ENCODE results near the gene C12orf60.

The C12orf60 gene

DNA sequence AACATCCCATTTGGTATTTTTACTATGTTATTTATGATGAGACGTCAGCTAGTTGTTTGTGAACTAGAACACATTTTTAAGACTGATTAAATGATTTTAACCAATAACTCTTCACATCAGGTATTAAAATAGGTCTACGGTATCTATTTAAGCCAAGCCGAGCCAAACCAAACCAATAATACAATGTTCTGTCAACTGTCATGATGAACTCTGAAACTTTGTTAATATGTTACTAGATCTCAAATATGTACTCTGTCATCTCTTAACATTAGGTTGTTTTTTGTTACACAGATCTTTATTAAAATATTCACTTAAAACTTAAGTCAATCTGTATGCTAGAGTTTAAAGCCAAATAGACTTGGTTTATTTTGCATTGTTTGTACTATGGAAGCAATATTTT, 38.8 kb downstream of the C12orf60 start:
- no peak overlapping the region for H3K9ac ChIP-seq (ENCODE audit: low read length)
- no peak overlapping the region for H3K4me3 ChIP-seq (ENCODE audit: low read length)

DNA sequence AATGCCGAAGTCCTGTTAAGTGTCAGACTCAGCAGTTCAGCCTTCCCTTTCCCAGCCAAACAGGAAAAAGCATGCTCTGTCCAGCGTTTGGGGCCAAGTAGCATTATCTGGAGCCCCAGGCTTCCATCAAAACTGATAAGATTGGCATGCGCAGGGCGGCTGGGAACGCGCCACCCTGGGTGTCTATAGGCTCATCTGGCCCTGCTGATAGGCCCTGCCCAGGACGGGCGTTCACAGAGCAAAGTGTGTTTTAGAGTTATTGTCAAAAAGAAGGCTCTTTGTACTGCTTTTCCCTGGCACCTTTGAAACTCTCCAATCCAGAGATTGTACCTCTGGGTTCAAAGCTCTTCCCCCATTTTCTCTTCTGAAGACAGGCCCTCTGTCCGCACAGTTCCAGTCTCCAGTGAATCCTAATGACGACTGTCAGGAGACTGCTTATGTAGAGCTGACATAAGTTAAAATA, 40.0 kb downstream of the C12orf60 start, which contains the start of gene ART4:
Gene ART4 (minus strand): TSS at position 102 of the 463 bp plus-strand sequence. CDS start 413 bp downstream, outside the sequence.
- Histone ChIP-seq H3K9me3 (ENCODE audit: control insufficient read depth, low read length) (no peaks in the 10 kb centered on the region), H3K9ac (ENCODE audit: low read length) (no peak within 1 kb of the TSS), H3K36me3 (ENCODE audit: control insufficient read depth, insufficient read depth, low read length) (no peaks in the 10 kb centered on the region), H3K27me3 (ENCODE audit: control insufficient read depth, insufficient read depth, low read length) (no peaks in the 10 kb centered on the region), H3K4me3 (ENCODE audit: low read length) (no peak within 1 kb of the TSS), H3K4me1 (ENCODE audit: control insufficient read depth, insufficient read depth, low read length) (peaks cover 20% of the 10 kb centered on the region)

More for the DNA sequence above, 38.8 kb downstream of the C12orf60 start:
- no peaks in the 10 kb centered on the region for H3K27me3 ChIP-seq (ENCODE audit: control insufficient read depth, insufficient read depth, low read length)
- no peaks in the 10 kb centered on the region for H3K9me3 ChIP-seq (ENCODE audit: control insufficient read depth, low read length)
- no peaks in the 10 kb centered on the region for H3K36me3 ChIP-seq (ENCODE audit: control insufficient read depth, insufficient read depth, low read length)
- H3K4me1 ChIP-seq (ENCODE audit: control insufficient read depth, insufficient read depth, low read length): peaks cover 20% of the 10 kb centered on the region

DNA sequence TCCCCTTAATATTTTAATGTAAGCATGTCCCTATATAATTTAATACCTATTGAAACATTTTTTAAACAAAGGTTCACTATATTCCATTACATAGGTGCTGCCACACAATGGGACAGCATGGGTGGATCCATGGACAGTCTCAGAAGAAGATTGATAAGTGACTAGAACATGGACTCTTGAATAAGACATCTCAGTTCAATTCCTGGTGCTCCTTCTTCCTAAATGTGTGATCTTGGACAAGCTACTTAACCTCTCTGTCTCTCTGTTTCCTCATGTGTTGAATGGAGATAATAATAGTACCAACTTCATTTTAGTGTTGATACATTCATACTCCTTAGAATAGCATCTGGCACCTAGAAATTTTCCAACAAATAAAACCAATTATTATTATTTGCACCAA, 40.9 kb downstream of the C12orf60 start:
- Histone ChIP-seq H3K9me3 (ENCODE audit: control insufficient read depth, low read length) (no peaks in the 10 kb centered on the region), H3K4me3 (ENCODE audit: low read length) (no peak overlapping the region), H3K27me3 (ENCODE audit: control insufficient read depth, insufficient read depth, low read length) (no peaks in the 10 kb centered on the region), H3K9ac (ENCODE audit: low read length) (no peak overlapping the region), H3K4me1 (ENCODE audit: control insufficient read depth, insufficient read depth, low read length) (peaks cover 20% of the 10 kb centered on the region), H3K36me3 (ENCODE audit: control insufficient read depth, insufficient read depth, low read length) (no peaks in the 10 kb centered on the region)

GRCh38 chr12:14845350-14845750, 41.9 kb downstream of the C12orf60 start:
- Histone ChIP-seq H3K4me1 (ENCODE audit: control insufficient read depth, insufficient read depth, low read length) (peaks cover 20% of the 10 kb centered on the region), H3K9ac (ENCODE audit: low read length) (no peak overlapping the region), H3K9me3 (ENCODE audit: control insufficient read depth, low read length) (no peaks in the 10 kb centered on the region)

GRCh38 chr12:14846042-14846587, 42.6 kb downstream of the C12orf60 start:
- H3K9ac ChIP-seq (ENCODE audit: low read length): no peak overlapping the region

More at GRCh38 chr12:14845350-14845750, 41.9 kb downstream of the C12orf60 start:
- H3K27me3 ChIP-seq (ENCODE audit: control insufficient read depth, insufficient read depth, low read length): no peaks in the 10 kb centered on the region
- H3K4me3 ChIP-seq (ENCODE audit: low read length): no peak overlapping the region
- no peaks in the 10 kb centered on the region for H3K36me3 ChIP-seq (ENCODE audit: control insufficient read depth, insufficient read depth, low read length)

GRCh38 chr12:14846876-14847580, 43.6 kb downstream of the C12orf60 start:
- Histone ChIP-seq H3K9me3 (ENCODE audit: control insufficient read depth, low read length) (no peaks in the 10 kb centered on the region), H3K4me1 (ENCODE audit: control insufficient read depth, insufficient read depth, low read length) (peaks cover 15% of the 10 kb centered on the region), H3K27me3 (ENCODE audit: control insufficient read depth, insufficient read depth, low read length) (no peaks in the 10 kb centered on the region), H3K4me3 (ENCODE audit: low read length) (no peak overlapping the region), H3K9ac (ENCODE audit: low read length) (no peak overlapping the region), H3K36me3 (ENCODE audit: control insufficient read depth, insufficient read depth, low read length) (no peaks in the 10 kb centered on the region)

More at GRCh38 chr12:14846042-14846587, 42.6 kb downstream of the C12orf60 start:
- no peaks in the 10 kb centered on the region for H3K36me3 ChIP-seq (ENCODE audit: control insufficient read depth, insufficient read depth, low read length)
- H3K27me3 ChIP-seq (ENCODE audit: control insufficient read depth, insufficient read depth, low read length): no peaks in the 10 kb centered on the region
- H3K4me3 ChIP-seq (ENCODE audit: low read length): no peak overlapping the region
- peaks cover 20% of the 10 kb centered on the region for H3K4me1 ChIP-seq (ENCODE audit: control insufficient read depth, insufficient read depth, low read length)
- H3K9me3 ChIP-seq (ENCODE audit: control insufficient read depth, low read length): no peaks in the 10 kb centered on the region

- Histone ChIP-seq H3K9ac (ENCODE audit: low read length) (no peak overlapping the region), H3K4me1 (ENCODE audit: control insufficient read depth, insufficient read depth, low read length) (no peaks in the 10 kb centered on the region), H3K4me3 (ENCODE audit: low read length) (no peak overlapping the region), H3K9me3 (ENCODE audit: control insufficient read depth, low read length) (no peaks in the 10 kb centered on the region), H3K27me3 (ENCODE audit: control insufficient read depth, insufficient read depth, low read length) (no peaks in the 10 kb centered on the region), H3K36me3 (ENCODE audit: control insufficient read depth, insufficient read depth, low read length) (no peaks in the 10 kb centered on the region)
Observed at GRCh38 chr12:14849661-14850060, 46.2 kb downstream of the C12orf60 start.

DNA sequence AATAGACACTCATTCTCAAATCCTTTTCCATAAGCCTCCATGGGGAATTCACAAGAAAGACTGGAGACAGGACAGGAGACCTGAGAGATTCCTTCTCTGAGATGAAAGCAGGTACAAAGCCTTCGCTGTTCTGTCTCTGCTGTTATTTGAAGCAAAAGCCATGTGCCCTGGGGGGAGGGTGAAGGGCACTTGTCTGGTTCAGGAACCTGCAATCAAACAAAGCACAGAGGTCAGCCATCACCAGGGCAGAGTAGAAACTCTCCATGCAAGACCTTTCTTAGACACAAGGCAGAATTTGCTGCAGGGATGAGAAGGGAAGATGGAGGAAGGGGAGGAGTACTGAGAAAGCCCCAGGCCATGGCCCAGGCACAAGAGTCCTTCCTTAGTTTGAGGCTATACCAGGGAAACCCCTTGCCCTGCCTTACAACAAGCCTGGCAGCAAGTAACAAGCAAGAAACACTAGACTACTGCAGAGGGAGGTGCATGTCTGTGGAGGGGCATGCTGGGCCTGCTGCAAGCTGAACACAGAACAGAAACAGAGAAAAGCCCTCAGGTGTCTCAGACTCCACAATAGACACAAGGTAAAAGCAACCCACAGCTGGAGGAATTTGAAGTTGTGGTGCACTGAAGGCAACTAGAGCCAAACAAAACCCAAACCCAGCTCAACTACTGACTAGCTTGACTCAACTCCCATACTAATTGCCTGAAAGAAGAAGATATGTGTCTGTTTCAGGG, 47.6 kb downstream of the C12orf60 start:
- no peak overlapping the region for H3K9ac ChIP-seq (ENCODE audit: low read length)
- H3K9me3 ChIP-seq (ENCODE audit: control insufficient read depth, low read length): no peaks in the 10 kb centered on the region
- H3K4me1 ChIP-seq (ENCODE audit: control insufficient read depth, insufficient read depth, low read length): no peaks in the 10 kb centered on the region
- no peaks in the 10 kb centered on the region for H3K27me3 ChIP-seq (ENCODE audit: control insufficient read depth, insufficient read depth, low read length)
- H3K4me3 ChIP-seq (ENCODE audit: low read length): no peak overlapping the region
- H3K36me3 ChIP-seq (ENCODE audit: control insufficient read depth, insufficient read depth, low read length): no peaks in the 10 kb centered on the region

DNA sequence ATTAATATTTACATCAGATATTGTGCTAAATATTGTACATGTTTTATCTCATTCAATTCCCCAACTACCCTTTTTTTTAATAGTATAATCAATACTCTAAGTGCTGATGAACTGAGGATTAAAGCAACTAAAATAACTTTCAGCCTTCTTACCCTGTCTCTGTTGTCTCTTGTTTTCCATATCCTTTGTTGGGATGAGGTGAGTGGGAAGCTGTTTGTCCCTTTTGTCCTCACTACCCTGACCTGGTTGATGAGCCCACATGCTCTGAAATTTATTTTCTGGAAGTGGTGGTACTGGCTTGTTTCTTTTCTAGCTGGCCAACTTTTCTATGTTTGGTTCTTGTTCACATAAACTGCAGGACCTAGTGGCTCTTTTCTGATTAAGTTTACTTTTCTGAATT, 49.4 kb downstream of the C12orf60 start:
- Histone ChIP-seq H3K9ac (ENCODE audit: low read length) (no peak overlapping the region), H3K36me3 (ENCODE audit: control insufficient read depth, insufficient read depth, low read length) (no peaks in the 10 kb centered on the region), H3K4me3 (ENCODE audit: low read length) (no peak overlapping the region), H3K4me1 (ENCODE audit: control insufficient read depth, insufficient read depth, low read length) (no peaks in the 10 kb centered on the region), H3K9me3 (ENCODE audit: control insufficient read depth, low read length) (no peaks in the 10 kb centered on the region), H3K27me3 (ENCODE audit: control insufficient read depth, insufficient read depth, low read length) (no peaks in the 10 kb centered on the region)

DNA sequence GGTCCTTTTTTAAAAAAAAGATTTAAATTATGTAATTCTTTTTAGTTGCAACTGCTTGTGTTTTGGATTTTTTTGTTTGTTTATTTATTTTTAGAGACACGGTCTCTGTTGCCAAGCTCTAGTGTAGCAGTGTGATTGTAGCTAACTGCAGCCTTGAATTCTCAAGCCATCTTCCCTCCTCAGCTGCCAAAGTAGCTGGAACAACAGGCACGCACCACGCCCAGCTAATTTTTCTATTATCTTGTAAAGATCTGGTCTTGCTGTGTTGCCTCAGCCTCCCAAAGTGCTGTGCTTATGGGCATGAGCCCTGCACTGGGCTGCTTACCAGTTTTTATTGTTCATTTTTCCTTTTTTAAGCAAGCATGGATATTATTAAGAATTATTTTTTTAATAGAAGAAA, 50.5 kb downstream of the C12orf60 start:
- Histone ChIP-seq H3K9me3 (ENCODE audit: control insufficient read depth, low read length) (no peaks in the 10 kb centered on the region), H3K4me1 (ENCODE audit: control insufficient read depth, insufficient read depth, low read length) (no peaks in the 10 kb centered on the region), H3K27me3 (ENCODE audit: control insufficient read depth, insufficient read depth, low read length) (no peaks in the 10 kb centered on the region), H3K9ac (ENCODE audit: low read length) (no peak overlapping the region), H3K4me3 (ENCODE audit: low read length) (no peak overlapping the region), H3K36me3 (ENCODE audit: control insufficient read depth, insufficient read depth, low read length) (no peaks in the 10 kb centered on the region)

GRCh38 chr12:14854586-14855183, 51.2 kb downstream of the C12orf60 start:
- H3K9ac ChIP-seq (ENCODE audit: low read length): no peak overlapping the region
- H3K4me1 ChIP-seq (ENCODE audit: control insufficient read depth, insufficient read depth, low read length): no peaks in the 10 kb centered on the region
- H3K27me3 ChIP-seq (ENCODE audit: control insufficient read depth, insufficient read depth, low read length): no peaks in the 10 kb centered on the region
- H3K36me3 ChIP-seq (ENCODE audit: control insufficient read depth, insufficient read depth, low read length): no peaks in the 10 kb centered on the region
- H3K9me3 ChIP-seq (ENCODE audit: control insufficient read depth, low read length): no peaks in the 10 kb centered on the region
- no peak overlapping the region for H3K4me3 ChIP-seq (ENCODE audit: low read length)

DNA sequence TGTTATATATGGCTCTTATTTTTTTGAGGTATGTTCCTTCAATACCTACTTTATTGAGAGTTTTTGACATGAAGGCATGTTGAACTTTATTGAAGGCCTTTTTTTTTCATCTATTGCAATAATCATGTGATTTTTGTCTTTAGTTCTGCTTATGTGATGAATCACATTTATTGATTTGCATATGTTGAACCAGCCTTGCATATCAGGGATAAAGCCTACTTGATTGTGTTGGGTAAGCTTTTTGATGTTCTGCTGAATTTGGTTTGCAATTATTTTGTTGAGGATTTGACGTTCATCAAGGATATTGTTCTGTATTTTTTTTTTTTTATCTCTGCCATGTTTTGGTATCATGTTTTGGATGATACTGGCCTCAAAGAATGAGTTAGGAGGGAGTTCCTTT, 55.0 kb downstream of the C12orf60 start:
- no peaks in the 10 kb centered on the region for H3K27me3 ChIP-seq (ENCODE audit: control insufficient read depth, insufficient read depth, low read length)
- H3K4me3 ChIP-seq (ENCODE audit: low read length): no peak overlapping the region
- no peak overlapping the region for H3K9ac ChIP-seq (ENCODE audit: low read length)

More for the DNA sequence above, 55.0 kb downstream of the C12orf60 start:
- Histone ChIP-seq H3K4me1 (ENCODE audit: control insufficient read depth, insufficient read depth, low read length) (no peaks in the 10 kb centered on the region), H3K9me3 (ENCODE audit: control insufficient read depth, low read length) (no peaks in the 10 kb centered on the region), H3K36me3 (ENCODE audit: control insufficient read depth, insufficient read depth, low read length) (no peaks in the 10 kb centered on the region)

Data from mucosa of stomach (tissue), 1 donor.